MM.1S (cell line): ENCODE data around the gene PRKAG2.

Experiments used
- DNase-seq: peaks from one replicate; pipeline ENCODE4 v3.0.0-alpha.2; 2015
- H2AFZ ChIP-seq: fragments of 300-600 bp; sonication (generic); 2 replicates; pipeline ENCODE4 v1.6.0; 2016; ENCODE audit warnings: antibody characterized with exemption, low read length
- H3F3A ChIP-seq: fragments of 300-600 bp; sonication (generic); 2 replicates; pipeline ENCODE4 v1.6.1; 2016; ENCODE audit warnings: mild to moderate bottlenecking, antibody characterized with exemption, low read length, moderate library complexity, mixed read lengths; ENCODE audit not compliant: insufficient read depth
- H3K27ac ChIP-seq: fragments of 300-600 bp; sonication (generic); 2 replicates; pipeline ENCODE4 v1.5.1; 2016; ENCODE audit warnings: mild to moderate bottlenecking, low read length
- H3K27me3 ChIP-seq: fragments of 300-600 bp; sonication (generic); replicated peaks from 2 replicates; pipeline ENCODE4 v1.6.0; 2016; ENCODE audit warnings: low read length; ENCODE audit not compliant: insufficient read depth
- H3K36me3 ChIP-seq: fragments of 300-600 bp; sonication (generic); replicated peaks from 2 replicates; pipeline ENCODE4 v1.6.1; 2016; ENCODE audit warnings: mild to moderate bottlenecking, low read length, mixed read lengths; ENCODE audit not compliant: insufficient read depth
- H3K4me1 ChIP-seq: fragments of 300-600 bp; sonication (generic); 2 replicates; pipeline ENCODE4 v1.6.1; 2016; ENCODE audit warnings: low read length, mixed read lengths
- H3K4me2 ChIP-seq: fragments of 300-600 bp; sonication (generic); 2 replicates; pipeline ENCODE4 v1.6.0; 2016; ENCODE audit warnings: low read depth, low read length
- H3K4me3 ChIP-seq: fragments of 300-600 bp; sonication (generic); 2 replicates; pipeline ENCODE4 v1.5.1; 2016; ENCODE audit warnings: low read length, mixed read lengths
- H3K79me2 ChIP-seq: fragments of 300-600 bp; sonication (generic); 2 replicates; pipeline ENCODE4 v1.6.1; 2016; ENCODE audit warnings: mixed run types, low read length, mixed read lengths
- H3K9ac ChIP-seq: fragments of 300-600 bp; sonication (generic); 2 replicates; pipeline ENCODE4 v1.6.1; 2016; ENCODE audit warnings: low read length, mixed read lengths
- H3K9me2 ChIP-seq: fragments of 300-600 bp; sonication (generic); replicated peaks from 2 replicates; pipeline ENCODE4 v1.6.1; 2016; ENCODE audit warnings: mild to moderate bottlenecking, low read length, mixed read lengths; ENCODE audit not compliant: insufficient read depth
- H3K9me3 ChIP-seq: fragments of 300-600 bp; sonication (generic); replicated peaks from 2 replicates; pipeline ENCODE4 v1.6.1; 2016; ENCODE audit warnings: mild to moderate bottlenecking, low read length, mixed read lengths; ENCODE audit not compliant: insufficient read depth
- H4K20me1 ChIP-seq: fragments of 300-600 bp; sonication (generic); 2 replicates; pipeline ENCODE4 v1.6.1; 2016; ENCODE audit warnings: mild to moderate bottlenecking, low read length, moderate library complexity, mixed read lengths; ENCODE audit not compliant: insufficient read depth
- EZH2 ChIP-seq: fragments of 300-600 bp; sonication (generic); optimal IDR thresholded peaks from 2 replicates; pipeline ENCODE3; 2017; ENCODE audit warnings: low read depth, mild to moderate bottlenecking, antibody characterized with exemption, low read length, mixed read lengths
- EZH2phosphoT487 ChIP-seq: fragments of 300-600 bp; sonication (generic); IDR thresholded peaks from 2 replicates; pipeline ENCODE4 v1.6.1; 2018; ENCODE audit warnings: antibody characterized with exemption, low read length
- TF ChIP-seq, protein P1 (sequence below): fragments of 300-600 bp; sonication (generic); IDR thresholded peaks from 2 replicates; pipeline ENCODE4 v1.5.1; 2016; ENCODE audit warnings: antibody characterized with exemption, low read length, mixed read lengths

The PRKAG2 gene

DNA sequence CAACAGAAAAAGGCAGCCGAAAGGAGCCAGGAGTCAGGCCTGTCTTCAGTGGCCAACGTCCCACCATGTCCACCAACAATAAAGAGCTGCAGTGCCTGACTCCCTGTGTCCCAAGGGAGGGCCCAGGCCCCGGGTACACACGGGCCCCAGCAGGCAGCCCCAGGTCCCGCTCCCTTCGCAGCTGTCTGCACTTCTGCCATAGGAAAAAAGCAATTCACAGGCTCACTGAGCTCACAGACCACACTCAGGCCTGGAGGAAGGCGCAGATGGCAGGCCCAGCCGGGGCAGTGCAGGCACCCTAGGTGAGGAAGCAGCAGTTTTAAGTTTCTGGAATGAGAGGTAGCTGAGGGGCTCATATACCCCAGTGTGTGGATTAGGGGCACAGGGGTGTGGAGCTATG is 100.5 kb downstream of the PRKAG2 start:
- peaks cover 54% of the 10 kb centered on the region for H3K27me3 ChIP-seq
- H3K4me2 ChIP-seq: no peak overlapping the region
- H3K9me3 ChIP-seq: no peaks in the 10 kb centered on the region
- no peak overlapping the region for H3K9ac ChIP-seq
- TF ChIP-seq EZH2: no peak
- TF ChIP-seq, protein P1, sequence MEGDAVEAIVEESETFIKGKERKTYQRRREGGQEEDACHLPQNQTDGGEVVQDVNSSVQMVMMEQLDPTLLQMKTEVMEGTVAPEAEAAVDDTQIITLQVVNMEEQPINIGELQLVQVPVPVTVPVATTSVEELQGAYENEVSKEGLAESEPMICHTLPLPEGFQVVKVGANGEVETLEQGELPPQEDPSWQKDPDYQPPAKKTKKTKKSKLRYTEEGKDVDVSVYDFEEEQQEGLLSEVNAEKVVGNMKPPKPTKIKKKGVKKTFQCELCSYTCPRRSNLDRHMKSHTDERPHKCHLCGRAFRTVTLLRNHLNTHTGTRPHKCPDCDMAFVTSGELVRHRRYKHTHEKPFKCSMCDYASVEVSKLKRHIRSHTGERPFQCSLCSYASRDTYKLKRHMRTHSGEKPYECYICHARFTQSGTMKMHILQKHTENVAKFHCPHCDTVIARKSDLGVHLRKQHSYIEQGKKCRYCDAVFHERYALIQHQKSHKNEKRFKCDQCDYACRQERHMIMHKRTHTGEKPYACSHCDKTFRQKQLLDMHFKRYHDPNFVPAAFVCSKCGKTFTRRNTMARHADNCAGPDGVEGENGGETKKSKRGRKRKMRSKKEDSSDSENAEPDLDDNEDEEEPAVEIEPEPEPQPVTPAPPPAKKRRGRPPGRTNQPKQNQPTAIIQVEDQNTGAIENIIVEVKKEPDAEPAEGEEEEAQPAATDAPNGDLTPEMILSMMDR: no peak
- no peak for TF ChIP-seq EZH2phosphoT487
- DNase-seq: no peak
- H3K4me3 ChIP-seq: no peak overlapping the region
- H3F3A ChIP-seq: no peaks in the 10 kb centered on the region
- no peak overlapping the region for H2AFZ ChIP-seq
- H3K9me2 ChIP-seq: no peaks in the 10 kb centered on the region
- no peaks in the 10 kb centered on the region for H3K4me1 ChIP-seq
- H4K20me1 ChIP-seq: no peaks in the 10 kb centered on the region
- H3K79me2 ChIP-seq: no peaks in the 10 kb centered on the region
- H3K27ac ChIP-seq: no peak overlapping the region
- no peaks in the 10 kb centered on the region for H3K36me3 ChIP-seq

DNA sequence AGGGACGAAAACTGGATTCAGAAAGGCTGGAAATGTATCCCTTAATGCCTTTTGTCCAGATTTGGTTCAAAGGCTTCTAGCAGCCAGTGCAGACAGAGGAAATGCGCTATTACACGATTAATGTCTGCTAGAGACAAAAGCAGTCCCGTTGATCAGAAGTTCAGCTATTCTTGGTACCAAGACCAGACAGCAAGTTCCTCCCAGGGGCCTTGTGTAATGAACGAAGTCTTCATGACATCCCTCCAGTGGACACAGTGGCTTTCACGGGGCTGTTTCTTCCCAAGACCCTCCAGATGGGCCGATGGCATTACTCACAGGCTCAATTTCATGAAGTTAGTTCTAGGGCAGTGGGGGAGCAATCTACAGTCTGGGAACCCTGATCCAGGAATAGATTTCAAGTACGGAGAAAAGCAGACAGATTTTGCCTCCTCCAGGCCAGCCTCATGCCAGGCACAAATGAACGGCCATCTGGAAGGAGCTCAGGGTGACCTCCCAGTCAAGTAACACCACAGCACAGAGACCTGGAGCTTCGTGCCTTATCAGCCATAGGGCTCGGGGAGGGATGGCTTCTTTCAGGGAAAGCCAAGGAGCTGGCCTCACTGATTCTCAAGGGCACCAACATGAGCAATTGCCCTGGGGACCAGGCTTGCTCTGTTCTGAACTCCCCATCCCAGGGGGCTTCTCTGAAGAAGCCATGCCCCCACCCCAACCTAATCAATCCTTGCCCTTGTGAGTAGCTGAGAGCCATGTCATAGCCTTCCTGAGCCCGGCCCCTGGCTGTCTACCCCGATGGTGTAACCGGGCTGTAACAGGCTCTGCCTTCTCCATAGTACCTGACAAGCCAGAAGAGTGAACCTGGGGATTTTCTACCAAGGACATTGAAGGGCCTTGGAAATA is 101.1 kb downstream of the PRKAG2 start:
- no peaks in the 10 kb centered on the region for H3F3A ChIP-seq

DNA sequence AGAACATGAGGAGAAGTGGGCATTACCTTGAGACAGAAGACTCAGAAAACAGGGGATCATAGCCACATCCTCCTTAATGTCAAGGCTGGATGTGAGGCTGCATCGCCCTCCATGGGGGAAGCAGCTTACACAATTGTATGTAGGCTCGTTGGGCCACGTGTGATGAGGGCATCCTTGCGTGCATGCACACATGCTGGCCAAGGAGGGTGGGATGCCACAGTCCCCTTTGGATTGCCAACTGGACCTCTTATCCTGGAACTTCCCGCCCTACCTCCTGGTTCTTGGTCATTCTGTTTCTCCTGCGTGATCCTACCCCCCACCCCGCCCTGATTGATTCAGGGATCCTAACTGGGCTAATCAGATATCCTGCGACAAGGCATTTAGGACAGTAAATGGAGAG is 102.0 kb downstream of the PRKAG2 start:
- no peaks in the 10 kb centered on the region for H3K9me2 ChIP-seq
- H3K36me3 ChIP-seq: no peaks in the 10 kb centered on the region
- no peak overlapping the region for H3K27ac ChIP-seq
- H4K20me1 ChIP-seq: no peaks in the 10 kb centered on the region
- H3K4me1 ChIP-seq: no peaks in the 10 kb centered on the region
- no peaks in the 10 kb centered on the region for H3K79me2 ChIP-seq
- DNase-seq: no peak
- TF ChIP-seq EZH2 (no peak), EZH2phosphoT487 (no peak)
- TF ChIP-seq, protein P1: no peak
- no peak overlapping the region for H3K9ac ChIP-seq
- H3K27me3 ChIP-seq: peaks cover 40% of the 10 kb centered on the region
- H3F3A ChIP-seq: no peaks in the 10 kb centered on the region
- no peak overlapping the region for H3K4me3 ChIP-seq
- no peak overlapping the region for H3K4me2 ChIP-seq
- H2AFZ ChIP-seq: no peak overlapping the region
- H3K9me3 ChIP-seq: no peaks in the 10 kb centered on the region

More for the DNA sequence above, 101.1 kb downstream of the PRKAG2 start:
- H3K27me3 ChIP-seq: peaks cover 48% of the 10 kb centered on the region
- H3K9ac ChIP-seq: no peak overlapping the region
- TF ChIP-seq, protein P1: no peak
- TF ChIP-seq EZH2 (no peak), EZH2phosphoT487 (no peak)
- H3K9me3 ChIP-seq: no peaks in the 10 kb centered on the region
- H3K4me2 ChIP-seq: no peak overlapping the region
- no peak for DNase-seq
- no peaks in the 10 kb centered on the region for H3K9me2 ChIP-seq
- H2AFZ ChIP-seq: no peak overlapping the region
- H3K4me1 ChIP-seq: no peaks in the 10 kb centered on the region
- H3K79me2 ChIP-seq: no peaks in the 10 kb centered on the region
- H3K36me3 ChIP-seq: no peaks in the 10 kb centered on the region
- H4K20me1 ChIP-seq: no peaks in the 10 kb centered on the region
- H3K27ac ChIP-seq: no peak overlapping the region
- no peak overlapping the region for H3K4me3 ChIP-seq
